Cardiac muscle cell (in vitro differentiated cells and primary cell): ENCODE data around the gene NCAM2. TPM values are rescaled to one million over a fixed set of nuclear protein-coding genes. Genes with fewer than 3 reads are reported as not detected.
A peak's percentile ranks its signal among the peaks of the same experiment; 100 is the strongest.

Source experiments
- DNase-seq, 2 donors: peaks; one replicate each; pipeline versions ENCODE4 v3.0.0 to v3.0.0-alpha.2; 2010 to 2017; ENCODE audit warnings: low read depth in 1 of 2, low spot score in 1 of 2
- H3K27ac ChIP-seq: fragments of 200-600 bp; sonication (generic); 2 replicates; pipeline ENCODE4 v1.5.1; 2016
- H3K27me3 ChIP-seq: fragments of 200-600 bp; sonication (generic); 2 replicates; pipeline ENCODE4 v1.6.0; 2016; ENCODE audit warnings: control low read depth
- H3K36me3 ChIP-seq: fragments of 200-600 bp; sonication (generic); 2 replicates; pipeline ENCODE4 v1.5.1; 2016; ENCODE audit warnings: control low read depth
- H3K4me1 ChIP-seq: fragments of 200-600 bp; sonication (generic); 2 replicates; pipeline ENCODE4 v1.8.1; 2017; ENCODE audit warnings: low read depth, mild to moderate bottlenecking, mixed run types
- H3K4me3 ChIP-seq: fragments of 200-600 bp; sonication (generic); 2 replicates; pipeline ENCODE4 v1.5.1; 2016; ENCODE audit warnings: mild to moderate bottlenecking
- H3K9me3 ChIP-seq: fragments of 200-600 bp; sonication (generic); 2 replicates; pipeline ENCODE4 v1.5.1; 2017; ENCODE audit warnings: low read depth, mild to moderate bottlenecking, control low read depth
- CTCF ChIP-seq: IDR thresholded peaks from 2 replicates; pipeline ENCODE4 v1.5.1; 2012; ENCODE audit warnings: low read depth, mild to moderate bottlenecking, low read length
- polyA plus RNA-seq: library from polyadenylated mRNA; unstranded; fragments of >200 nt; fragmentation: Nextera tagmentation; extraction: Ambion mirVana; gene quantifications from 2 replicates; pipeline ENCODE4 v1.2.1, GENCODE V29; 2016
- total RNA-seq: library from RNA; depleted of rRNA; stranded (reverse); fragments of >200 nt; gene quantifications from 2 replicates; pipeline ENCODE4 v1.2.3, GENCODE V29; 2016

NCAM2 gene
- total and polyA plus RNA-seq, 2 experiments from 2014 or later, result 0.45 to 2.6 TPM

- no peaks in the 10 kb centered on the region for H3K4me1 ChIP-seq
- no peaks in the 10 kb centered on the region for H3K9me3 ChIP-seq
- H3K36me3 ChIP-seq, result no peaks in the 10 kb centered on the region
- H3K4me3 ChIP-seq, result no peak overlapping the region
- no peaks in the 10 kb centered on the region for H3K27me3 ChIP-seq
- H3K27ac ChIP-seq, result no peak overlapping the region
- TF ChIP-seq CTCF, result no peak
- DNase-seq, result no peak
Observed at GRCh38 chr21:21184771-21185528, 186.7 kb downstream of the NCAM2 start.

- Histone ChIP-seq H3K27ac (no peak overlapping the region), H3K4me3 (no peak overlapping the region), H3K9me3 (no peaks in the 10 kb centered on the region), H3K4me1 (no peaks in the 10 kb centered on the region), H3K36me3 (no peaks in the 10 kb centered on the region), H3K27me3 (no peaks in the 10 kb centered on the region)
- peak in 1 of 2 donors; percentile 25 for DNase-seq
- TF ChIP-seq CTCF, result no peak
Observed at GRCh38 chr21:21187579-21187978, 189.4 kb downstream of the NCAM2 start.

- no peak for TF ChIP-seq CTCF
- H3K27me3 ChIP-seq, result no peaks in the 10 kb centered on the region
- no peaks in the 10 kb centered on the region for H3K9me3 ChIP-seq
- H3K4me3 ChIP-seq, result no peak overlapping the region
- no peak overlapping the region for H3K27ac ChIP-seq
- no peaks in the 10 kb centered on the region for H3K36me3 ChIP-seq
- peak in 1 of 2 donors; percentile 21 for DNase-seq
- no peaks in the 10 kb centered on the region for H3K4me1 ChIP-seq
Observed at GRCh38 chr21:21188513-21189195, 190.4 kb downstream of the NCAM2 start.

GRCh38 chr21:21195417-21195943 is 197.3 kb downstream of the NCAM2 start:
- no peak overlapping the region for H3K27ac ChIP-seq
- DNase-seq, result no peak
- no peaks in the 10 kb centered on the region for H3K4me1 ChIP-seq

GRCh38 chr21:21196087-21196486 is 197.9 kb downstream of the NCAM2 start:
- Histone ChIP-seq H3K36me3 (no peaks in the 10 kb centered on the region), H3K9me3 (no peaks in the 10 kb centered on the region), H3K27me3 (no peaks in the 10 kb centered on the region), H3K4me3 (no peak overlapping the region), H3K4me1 (no peaks in the 10 kb centered on the region), H3K27ac (no peak overlapping the region)
- DNase-seq, result peak in 1 of 2 donors; percentile 30
- no peak for TF ChIP-seq CTCF

More at GRCh38 chr21:21195417-21195943, 197.3 kb downstream of the NCAM2 start:
- H3K9me3 ChIP-seq, result no peaks in the 10 kb centered on the region
- TF ChIP-seq CTCF, result no peak
- H3K4me3 ChIP-seq, result no peak overlapping the region
- no peaks in the 10 kb centered on the region for H3K27me3 ChIP-seq
- no peaks in the 10 kb centered on the region for H3K36me3 ChIP-seq
